Measurements from ENCODE around the gene ASPRV1.

The ASPRV1 gene

DNA sequence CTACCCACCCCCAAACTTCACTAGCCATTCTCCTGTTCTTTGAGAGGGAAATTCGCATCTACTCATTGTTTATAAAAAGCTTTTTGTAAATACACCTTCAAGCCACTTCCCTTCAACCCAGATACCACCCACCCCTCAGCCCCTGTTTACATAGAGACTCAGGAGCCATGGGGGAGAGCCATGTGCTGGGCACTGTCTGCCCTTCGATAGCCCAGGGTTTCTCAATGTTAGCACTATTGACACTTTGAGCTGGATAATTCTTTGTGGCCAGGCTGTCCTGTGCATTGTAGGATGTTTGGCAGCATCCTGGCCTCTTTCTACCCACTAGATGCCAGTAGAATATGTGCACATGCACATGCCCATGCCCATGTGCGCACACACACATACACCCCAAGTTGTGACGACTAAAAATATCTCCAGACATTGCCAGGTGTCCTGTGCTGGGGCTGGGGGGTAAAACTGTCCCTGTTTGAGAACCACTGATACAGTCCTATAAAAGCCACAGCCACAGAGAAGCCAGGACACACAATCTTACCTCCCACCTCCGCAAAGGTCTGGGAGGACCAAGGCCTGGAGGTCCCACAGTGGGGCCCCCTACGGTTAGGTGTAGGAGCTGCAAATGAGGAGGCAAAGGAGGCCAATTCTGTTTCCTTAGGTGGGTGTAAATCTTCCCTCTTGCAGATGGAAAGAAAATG lies 44.5 kb upstream of the ASPRV1 start:
- no peak for TF ChIP-seq TAF1 (IDR thresholded peaks at IDR 0.05; ENCODE audit: borderline replicate concordance, insufficient read depth, low read length)
- TF ChIP-seq SIN3A (IDR thresholded peaks at IDR 0.05; ENCODE audit: borderline replicate concordance, insufficient read depth, low read length) = no peak
- no peak for TF ChIP-seq POLR2AphosphoS5 (IDR thresholded peaks at IDR 0.05; ENCODE audit: low read depth, low read length)
- TF ChIP-seq REST (IDR thresholded peaks at IDR 0.05; ENCODE audit: insufficient read depth in 1 of 2, low read depth in 2 of 2, low read length in 2 of 2) = no peak
- no peak for TF ChIP-seq FOXP2 (optimal IDR thresholded peaks at IDR 0.05; ENCODE audit: borderline replicate concordance, extremely low read depth, extremely low read length, insufficient read depth)

DNA sequence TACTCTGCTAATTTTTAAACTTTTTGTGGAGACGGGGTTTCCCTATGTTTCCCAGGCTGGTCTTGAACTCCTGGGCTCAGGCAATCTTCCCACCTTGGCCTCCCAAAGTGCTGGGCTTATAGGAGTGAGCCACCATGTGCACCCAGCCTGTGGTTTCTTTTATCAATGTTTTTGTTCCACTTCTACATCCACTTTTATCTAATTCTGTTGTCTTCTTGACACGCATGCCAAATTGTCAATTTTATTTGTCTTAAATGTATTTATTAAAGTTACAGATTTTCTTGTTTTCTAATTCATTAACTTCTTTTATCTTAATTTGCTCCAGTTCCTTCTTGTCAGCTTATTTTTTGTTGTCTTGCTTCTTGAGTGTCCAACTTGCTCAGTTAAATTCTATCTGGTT lies 43.8 kb upstream of the ASPRV1 start:
- no peak for TF ChIP-seq TAF1 (IDR thresholded peaks at IDR 0.05; ENCODE audit: borderline replicate concordance, insufficient read depth, low read length)
- no peak for TF ChIP-seq FOXP2 (optimal IDR thresholded peaks at IDR 0.05; ENCODE audit: borderline replicate concordance, extremely low read depth, extremely low read length, insufficient read depth)
- TF ChIP-seq REST (IDR thresholded peaks at IDR 0.05; ENCODE audit: insufficient read depth in 1 of 2, low read depth in 2 of 2, low read length in 2 of 2) = no peak
- no peak for TF ChIP-seq POLR2AphosphoS5 (IDR thresholded peaks at IDR 0.05; ENCODE audit: low read depth, low read length)
- no peak for TF ChIP-seq SIN3A (IDR thresholded peaks at IDR 0.05; ENCODE audit: borderline replicate concordance, insufficient read depth, low read length)

GRCh38 chr2:70003093-70003830 lies 41.8 kb upstream of the ASPRV1 start:
- TF ChIP-seq POLR2AphosphoS5 (IDR thresholded peaks at IDR 0.05; ENCODE audit: low read depth, low read length) = no peak

- TF ChIP-seq REST (IDR thresholded peaks at IDR 0.05; ENCODE audit: insufficient read depth in 1 of 2, low read depth in 2 of 2, low read length in 2 of 2) = no peak
- no peak for TF ChIP-seq POLR2AphosphoS5 (IDR thresholded peaks at IDR 0.05; ENCODE audit: low read depth, low read length)
- TF ChIP-seq SIN3A (IDR thresholded peaks at IDR 0.05; ENCODE audit: borderline replicate concordance, insufficient read depth, low read length) = no peak
- TF ChIP-seq TAF1 (IDR thresholded peaks at IDR 0.05; ENCODE audit: borderline replicate concordance, insufficient read depth, low read length) = no peak
- TF ChIP-seq FOXP2 (optimal IDR thresholded peaks at IDR 0.05; ENCODE audit: borderline replicate concordance, extremely low read depth, extremely low read length, insufficient read depth) = no peak
Measured at GRCh38 chr2:70002241-70002899, 40.9 kb upstream of the ASPRV1 start.

GRCh38 chr2:69998761-69999160 lies 37.3 kb upstream of the ASPRV1 start:
- no peak for TF ChIP-seq FOXP2 (optimal IDR thresholded peaks at IDR 0.05; ENCODE audit: borderline replicate concordance, extremely low read depth, extremely low read length, insufficient read depth)
- no peak for TF ChIP-seq SIN3A (IDR thresholded peaks at IDR 0.05; ENCODE audit: borderline replicate concordance, insufficient read depth, low read length)
- TF ChIP-seq POLR2AphosphoS5 (IDR thresholded peaks at IDR 0.05; ENCODE audit: low read depth, low read length) = no peak
- no peak for TF ChIP-seq REST (IDR thresholded peaks at IDR 0.05; ENCODE audit: insufficient read depth in 1 of 2, low read depth in 2 of 2, low read length in 2 of 2)
- no peak for TF ChIP-seq TAF1 (IDR thresholded peaks at IDR 0.05; ENCODE audit: borderline replicate concordance, insufficient read depth, low read length)

Data from PFSK-1 (cell line).